Brain pericyte (primary cell): ENCODE results near the gene B3GAT2.

ENCODE experiments used
- DNase-seq: peaks from one replicate; pipeline ENCODE4 v3.0.0-alpha.2; 2012; ENCODE audit warnings: low read depth, low spot score

The B3GAT2 gene

DNA sequence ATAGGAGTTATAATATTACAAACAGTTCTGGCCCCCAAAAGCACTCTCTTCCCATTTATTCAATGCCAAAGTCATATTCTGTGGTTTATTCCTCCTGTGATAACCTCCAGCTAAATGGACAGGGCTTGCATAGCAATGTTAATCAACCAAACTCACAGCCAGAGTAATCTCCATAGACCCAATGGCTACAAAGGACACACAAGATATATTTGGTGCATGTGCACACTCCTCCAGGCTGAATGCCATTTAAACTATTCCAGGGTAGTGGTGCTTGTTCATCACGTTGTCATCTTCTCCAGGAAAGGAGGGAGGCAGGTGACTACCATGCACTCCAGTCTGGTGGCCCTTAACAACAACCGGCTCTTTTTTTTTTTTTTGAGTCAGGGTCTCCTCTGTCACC is 56.8 kb downstream of the B3GAT2 start:
- no peak for DNase-seq

DNA sequence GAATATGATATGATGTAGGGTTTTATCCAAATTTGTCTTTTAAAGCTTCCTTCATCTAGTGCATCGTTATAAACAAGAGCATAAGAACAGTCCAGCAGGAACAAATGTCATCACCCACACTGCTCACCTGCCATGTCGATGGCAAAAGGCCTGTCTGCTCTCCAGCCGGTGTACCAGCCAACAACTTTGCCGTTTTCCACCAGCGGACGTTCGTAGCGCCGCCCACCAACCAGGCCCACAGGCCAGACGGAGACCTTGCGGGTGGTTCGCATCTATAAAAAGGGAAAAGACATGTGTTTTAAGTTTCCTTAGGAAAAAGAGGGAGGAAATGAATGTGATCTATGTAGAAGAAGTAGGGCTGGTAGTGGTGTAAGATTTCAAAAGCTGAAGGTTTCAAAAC is 62.9 kb downstream of the B3GAT2 start:
- DNase-seq, result no peak

- no peak for DNase-seq
Observed at GRCh38 chr6:70889270-70889669, 67.6 kb downstream of the B3GAT2 start.

GRCh38 chr6:70886661-70887060 is 70.2 kb downstream of the B3GAT2 start:
- no peak for DNase-seq

DNA sequence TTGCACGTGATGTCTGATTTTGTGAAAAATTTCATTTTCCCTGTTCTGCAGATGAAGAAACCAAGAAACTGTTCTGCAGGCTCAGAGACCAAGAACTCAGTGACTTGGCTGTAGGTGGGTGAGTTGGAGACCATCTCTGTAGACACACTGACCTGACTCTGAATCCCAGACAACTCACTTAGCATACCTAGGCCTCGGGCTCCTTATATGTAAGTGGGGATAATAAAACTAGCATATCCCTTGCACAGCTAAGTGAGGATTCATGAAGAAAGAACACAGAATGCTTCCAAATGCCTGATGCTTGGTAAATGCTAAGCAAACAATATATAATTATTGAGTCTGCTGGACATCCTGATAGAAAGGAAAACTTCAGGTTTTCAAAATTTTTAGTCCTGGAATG is 70.8 kb downstream of the B3GAT2 start:
- no peak for DNase-seq

DNA sequence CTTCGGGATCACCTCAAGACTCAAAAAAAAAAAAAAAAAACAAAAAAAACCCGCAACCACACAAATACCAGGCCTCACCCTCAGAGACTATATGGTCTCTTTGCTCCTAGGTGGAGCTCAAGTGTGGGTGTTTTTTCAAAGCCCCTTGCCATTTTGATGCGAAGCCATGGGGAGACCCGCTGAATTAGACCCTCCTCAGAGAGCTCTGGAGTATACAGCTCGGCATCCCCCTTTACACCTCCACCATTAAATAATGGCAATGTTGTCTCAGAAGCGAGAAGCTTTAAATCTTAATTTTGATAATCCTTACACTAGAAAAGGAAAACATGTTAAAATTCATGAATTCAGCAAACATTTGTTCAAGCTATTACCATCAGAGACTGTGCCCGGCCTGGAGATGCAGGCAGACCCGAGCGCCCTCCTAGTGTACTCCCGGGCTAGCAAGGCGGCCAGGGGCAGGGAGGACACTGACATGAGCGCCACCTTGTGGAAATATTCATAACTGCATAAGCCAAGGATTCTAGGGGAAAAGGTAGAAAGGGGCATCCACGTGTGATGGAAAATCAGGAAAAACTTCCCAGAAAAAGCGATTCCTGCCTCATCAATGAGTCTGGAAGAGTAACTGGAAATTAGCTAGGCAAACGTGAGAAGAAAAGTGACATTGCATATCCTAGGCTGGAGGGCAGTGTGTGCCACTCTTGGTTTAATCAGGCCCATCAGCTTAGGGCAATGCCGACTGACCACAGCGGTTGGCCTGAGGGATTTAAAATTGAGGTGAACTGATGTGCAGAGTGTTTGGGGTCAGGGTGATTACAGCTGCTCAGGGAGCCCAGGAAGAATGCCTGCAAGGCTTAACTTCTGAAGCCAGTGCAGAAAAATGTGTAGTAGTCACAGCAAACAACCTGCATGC is 72.5 kb downstream of the B3GAT2 start:
- no peak for DNase-seq

- no peak for DNase-seq
Observed at GRCh38 chr6:70879496-70879895, 77.4 kb downstream of the B3GAT2 start.

DNA sequence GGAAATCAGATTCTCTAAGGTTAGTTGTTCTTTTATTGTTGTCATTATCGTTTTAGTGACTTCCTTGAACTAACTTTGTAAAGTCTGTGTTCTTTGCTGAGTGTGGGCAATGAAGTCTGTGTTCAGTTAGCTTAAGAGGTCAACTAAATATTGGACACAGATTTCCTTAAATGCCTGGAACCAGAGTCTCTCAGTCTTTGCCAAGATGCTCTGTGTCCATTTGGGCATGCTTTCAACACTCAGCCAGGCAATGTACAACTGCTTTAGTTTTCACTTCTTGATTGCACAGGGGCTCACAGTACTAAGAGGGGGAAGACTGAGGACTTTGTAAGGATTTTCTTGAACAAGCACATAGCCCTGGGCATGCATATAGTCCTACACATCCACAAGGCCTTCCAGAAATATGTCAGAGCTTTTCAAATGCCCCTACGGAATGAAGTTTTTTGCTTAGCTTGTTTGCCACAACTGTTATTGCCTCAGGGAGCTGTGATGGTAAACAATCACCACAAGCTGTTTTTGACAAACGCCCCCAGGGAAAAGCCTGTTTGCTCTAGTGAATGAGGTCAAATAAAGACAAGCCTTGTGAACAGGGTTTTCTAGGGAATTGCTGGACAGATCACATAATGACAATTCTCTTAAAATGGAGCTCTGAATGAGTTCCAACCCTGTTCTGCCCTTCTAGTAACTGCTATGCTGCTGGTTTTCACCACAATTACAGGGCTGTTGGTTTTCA is 82.5 kb downstream of the B3GAT2 start:
- DNase-seq, result no peak

DNA sequence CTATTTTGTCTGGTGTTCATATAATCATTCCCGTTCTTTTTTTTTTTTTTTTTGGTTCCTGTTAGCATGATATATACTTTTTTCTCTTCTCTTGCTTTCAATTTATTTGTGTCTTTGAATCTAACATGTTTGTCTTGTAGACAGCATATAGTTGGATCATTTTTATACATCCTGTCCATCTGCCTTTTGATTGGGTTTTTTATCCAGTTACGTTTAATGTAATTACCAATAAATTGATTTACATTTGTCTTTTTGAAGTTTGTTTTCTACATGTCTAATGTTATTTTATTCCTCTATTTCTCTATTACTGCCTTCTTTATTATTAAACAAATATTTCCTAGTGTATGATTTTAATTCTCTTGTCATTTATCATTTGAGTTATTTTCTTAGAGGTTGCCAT is 84.4 kb downstream of the B3GAT2 start:
- DNase-seq, result no peak

DNA sequence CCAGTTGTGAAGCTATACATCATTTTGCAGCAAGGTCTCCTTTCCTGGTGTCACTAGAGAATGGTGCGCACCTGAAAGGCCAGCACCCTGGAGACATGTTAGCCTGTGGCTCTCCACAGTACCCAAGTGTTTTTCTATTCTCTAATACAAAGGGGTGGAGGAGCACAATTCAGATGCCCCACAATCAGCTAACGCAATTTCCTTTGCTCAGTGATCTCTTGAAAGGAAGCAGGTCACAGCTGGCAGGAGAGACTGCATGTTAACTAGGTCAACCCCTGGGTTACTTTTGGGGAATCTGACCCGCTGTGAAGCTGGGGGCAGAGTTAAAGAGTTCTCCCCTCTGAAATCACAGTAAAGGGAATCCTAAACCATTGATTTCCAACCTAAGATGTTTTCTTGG is 92.5 kb downstream of the B3GAT2 start:
- DNase-seq, result no peak

DNA sequence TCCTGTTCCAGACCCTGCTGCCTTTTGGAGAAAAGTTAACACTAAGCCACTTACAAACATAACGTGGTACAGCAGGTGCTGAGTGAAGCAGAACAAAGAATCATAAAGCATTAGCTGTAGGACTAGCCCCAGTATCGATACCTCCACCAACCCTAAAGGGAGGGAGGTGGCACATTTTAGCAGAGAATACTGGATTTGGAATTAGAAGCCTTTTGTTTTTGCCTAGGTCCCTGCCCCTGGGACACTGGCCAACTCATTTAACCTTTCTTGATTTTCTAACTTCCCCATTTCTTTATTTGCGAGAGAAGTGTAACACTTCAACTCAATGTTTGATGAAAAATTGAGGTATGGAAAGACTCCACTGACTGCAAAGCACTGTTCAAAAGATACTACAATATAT is 93.5 kb downstream of the B3GAT2 start:
- DNase-seq, result no peak

GRCh38 chr6:70860920-70861319 is 95.9 kb downstream of the B3GAT2 start:
- DNase-seq, result no peak

- DNase-seq, result no peak
Observed at GRCh38 chr6:70860045-70860444, 96.8 kb downstream of the B3GAT2 start.

DNA sequence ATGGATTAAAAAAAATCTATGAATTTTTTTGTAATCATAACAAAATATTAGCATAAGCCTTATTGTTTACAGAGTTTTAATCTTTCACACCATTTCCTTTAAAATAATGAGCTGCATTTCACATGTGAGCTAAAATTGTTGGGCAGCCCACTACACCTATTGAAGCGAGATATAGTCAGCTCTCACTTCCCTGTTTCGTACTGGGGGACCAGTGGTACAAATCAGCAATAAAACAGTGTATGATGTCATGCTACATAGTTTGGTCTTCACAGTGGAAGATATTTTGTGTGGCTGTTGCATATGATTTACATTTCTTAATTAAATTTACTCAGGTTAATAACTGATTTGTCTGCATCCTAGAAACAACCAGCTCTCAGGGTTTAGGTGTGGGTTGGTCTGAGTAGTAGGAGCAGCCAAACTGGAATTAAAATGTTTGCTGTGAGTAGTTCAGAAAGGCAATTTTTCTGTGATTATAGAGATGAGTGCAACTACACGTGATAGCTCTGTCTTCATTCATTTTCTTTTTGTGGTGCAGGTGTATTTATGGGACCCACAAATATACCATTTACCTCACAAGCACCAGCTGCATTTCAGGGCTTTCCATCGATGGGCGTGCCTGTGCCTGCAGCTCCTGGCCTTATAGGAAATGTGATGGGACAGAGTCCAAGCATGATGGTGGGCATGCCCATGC is 99.3 kb downstream of the B3GAT2 start:
- DNase-seq, result no peak

DNA sequence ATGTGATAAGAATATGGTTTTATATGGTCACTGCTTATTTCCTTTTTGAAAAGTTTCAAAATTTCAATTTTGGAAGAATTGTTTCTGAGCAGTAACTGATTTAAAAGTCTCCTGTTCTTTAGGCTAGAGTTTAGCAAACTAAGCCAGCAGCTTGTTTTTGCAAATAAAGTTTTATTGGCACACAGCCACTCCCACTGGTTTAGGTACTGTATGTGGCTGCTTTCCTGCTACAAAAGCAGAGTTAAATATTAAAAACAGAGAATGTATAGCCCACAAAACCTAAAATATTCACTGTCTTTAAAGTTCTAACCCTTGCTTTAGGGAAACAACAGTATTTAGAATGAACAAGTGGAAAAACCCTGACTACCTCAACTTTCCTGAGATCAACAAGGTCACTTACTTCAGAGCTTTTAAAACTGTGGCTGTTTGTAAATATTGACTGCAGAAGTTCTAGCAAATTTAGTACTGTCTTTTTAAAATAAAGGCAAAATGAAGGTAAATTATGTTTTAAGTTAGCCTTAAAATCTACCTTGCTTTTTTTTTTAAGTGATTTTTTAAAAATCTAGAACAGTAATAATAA is 104.1 kb downstream of the B3GAT2 start:
- DNase-seq, result no peak

GRCh38 chr6:70849348-70850069 is 107.4 kb downstream of the B3GAT2 start:
- no peak for DNase-seq

DNA sequence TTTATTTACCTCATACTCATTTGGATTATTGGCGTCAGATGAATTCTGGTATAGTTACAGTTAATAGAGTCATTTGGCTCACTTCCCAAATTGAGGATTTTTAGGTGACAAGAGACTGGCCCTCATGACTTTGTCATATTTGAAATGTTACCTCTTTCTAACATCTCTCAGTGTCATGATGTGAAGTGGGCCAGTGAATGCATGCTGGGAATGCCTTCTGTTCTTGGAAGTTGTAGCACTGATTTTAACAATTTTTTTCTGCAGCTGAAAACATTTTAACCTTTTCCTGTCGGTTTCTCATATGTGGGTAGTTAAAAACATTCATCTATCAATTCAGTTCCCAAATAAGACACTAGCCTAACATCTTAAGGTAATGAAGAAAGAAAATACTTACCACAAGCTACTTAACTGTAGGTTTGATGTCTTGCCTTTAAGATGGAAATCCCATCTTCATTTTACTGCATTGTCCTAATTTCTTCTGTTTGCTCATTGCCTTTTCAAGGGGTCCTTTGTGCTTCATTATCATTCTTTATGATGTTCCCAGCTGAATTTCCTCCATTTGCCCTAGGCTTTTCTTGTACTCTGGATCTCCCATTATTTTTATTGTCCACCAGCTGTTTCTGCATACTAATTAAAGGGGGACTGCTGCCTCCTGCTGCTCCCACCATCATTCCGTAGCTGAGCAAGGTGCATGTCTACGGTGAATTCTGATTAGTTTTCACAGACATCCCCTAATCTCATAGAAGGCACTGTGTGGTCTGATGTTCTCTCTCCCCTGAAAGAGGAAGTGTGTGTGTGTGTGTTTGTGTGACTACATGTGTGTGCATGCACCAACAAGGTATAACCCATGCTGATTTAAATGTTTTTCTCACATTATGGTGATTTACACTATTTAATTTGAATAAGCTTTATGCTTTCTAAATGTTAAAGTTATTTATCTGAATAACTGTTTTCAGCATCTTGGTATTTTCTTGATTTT is 109.5 kb downstream of the B3GAT2 start:
- no peak for DNase-seq

DNA sequence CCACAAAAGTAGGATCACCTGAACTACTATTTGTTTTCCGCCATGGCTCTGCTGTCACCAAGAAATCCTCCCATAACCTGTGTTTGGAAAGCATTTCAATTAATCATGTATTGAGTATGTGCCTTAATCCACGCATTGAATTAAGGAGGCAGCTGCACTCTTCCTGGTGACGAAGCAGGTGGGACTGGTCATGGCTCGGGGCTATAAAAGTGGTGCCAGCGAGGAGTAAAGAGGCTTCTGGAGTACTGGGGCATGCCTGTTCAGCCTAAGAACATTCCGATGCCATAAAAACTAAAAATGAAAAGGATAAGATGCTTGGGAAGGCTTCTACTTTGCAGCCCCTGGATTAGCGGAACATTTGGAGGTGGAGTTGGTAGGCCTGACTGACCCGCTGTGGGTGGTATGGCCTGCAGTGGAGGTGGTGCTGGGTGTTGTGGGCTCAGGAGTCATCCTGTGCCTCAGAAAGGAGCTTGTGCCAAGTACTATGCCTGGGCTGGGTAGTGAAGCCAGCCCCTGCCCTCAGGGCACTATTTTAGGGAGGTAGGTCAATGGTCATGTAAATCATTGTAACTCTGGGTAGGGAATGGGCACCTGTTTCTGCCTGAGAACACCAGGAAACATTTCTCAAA is 110.5 kb downstream of the B3GAT2 start:
- DNase-seq, result no peak

- no peak for DNase-seq
Observed at GRCh38 chr6:70844301-70844700, 112.6 kb downstream of the B3GAT2 start.
